ENCODE measurements around the gene NFE2L3. TPM values are rescaled to one million over a fixed set of nuclear protein-coding genes. Genes with fewer than 3 reads are reported as not detected.
"Not testable (repeated sequence)": the region's sequence is repeated elsewhere in the genome, so short reads cannot be mapped to it uniquely, and the experiment has no call there.

Gene NFE2L3
- 10 to 100 TPM in 1 of 2 experiments, 1 to 10 TPM in 1; 9.7 to 10.4 TPM for total RNA-seq

GRCh38 chr7:26151953-26152781 is at the start of gene NFE2L3:
NFE2L3 (plus strand) TSS chr7:26152198; CDS start chr7:26152499, 301 bp downstream.
- CTCF ChIA-PET, result interaction anchor here (0.9 to 3.9 kb wide), 18 partner anchors 9 to 349 kb away, joined by 3 to 57 read pairs (median 4); no protein-coding TSS in a partner anchor
- no peaks in the 10 kb centered on the region for H3K27me3 Mint-ChIP-seq (ENCODE audit: low read depth)
- H3K9me3 Mint-ChIP-seq (ENCODE audit: insufficient read depth), result no peaks in the 10 kb centered on the region
- peaks cover 64% of the 10 kb centered on the region for H3K4me1 Mint-ChIP-seq (ENCODE audit: low read depth)
- peak within 1 kb of the TSS; percentile 92 for H3K4me3 Mint-ChIP-seq
- POLR2A ChIA-PET, result interaction anchor here (0.8 to 4.0 kb wide), 19 partner anchors 9 to 217 kb away, joined by 3 to 39 read pairs (median 7); partner anchors contain the start of genes CBX3 and HNRNPA2B1
- ATAC-seq (peak; percentile 76), DNase-seq (peak; percentile 87)
- no peaks in the 10 kb centered on the region for H3K36me3 Mint-ChIP-seq (ENCODE audit: low read depth)
- peak within 1 kb of the TSS; percentile 98 for H3K27ac Mint-ChIP-seq

- ChIA-PET POLR2A (no interaction called here), CTCF (no interaction called here)
- H3K4me3 Mint-ChIP-seq, result no peak overlapping the region
- H3K36me3 Mint-ChIP-seq (ENCODE audit: low read depth), result no peaks in the 10 kb centered on the region
- H3K4me1 Mint-ChIP-seq (ENCODE audit: low read depth), result peaks cover 19% of the 10 kb centered on the region
- H3K27ac Mint-ChIP-seq, result no peak overlapping the region
- peaks cover 2% of the 10 kb centered on the region for H3K27me3 Mint-ChIP-seq (ENCODE audit: low read depth)
- no peak for DNase-seq
- ATAC-seq, result no peak
- H3K9me3 Mint-ChIP-seq (ENCODE audit: insufficient read depth), result no peaks in the 10 kb centered on the region
Measured at GRCh38 chr7:26103596-26103995, 48.4 kb upstream of the NFE2L3 start.

- CTCF ChIA-PET, result interaction anchor here (1.5 kb wide), 1 partner anchor 15 kb away, joined by 4 read pairs; no protein-coding TSS in a partner anchor
- no peak overlapping the region for H3K27ac Mint-ChIP-seq
- POLR2A ChIA-PET, result no interaction called here
- H3K9me3 Mint-ChIP-seq (ENCODE audit: insufficient read depth), result no peaks in the 10 kb centered on the region
- no peaks in the 10 kb centered on the region for H3K36me3 Mint-ChIP-seq (ENCODE audit: low read depth)
- H3K4me1 Mint-ChIP-seq (ENCODE audit: low read depth), result peaks cover 19% of the 10 kb centered on the region
- H3K4me3 Mint-ChIP-seq, result no peak overlapping the region
- ATAC-seq, result no peak
- DNase-seq, result no peak
- H3K27me3 Mint-ChIP-seq (ENCODE audit: low read depth), result peaks cover 3% of the 10 kb centered on the region
Measured at GRCh38 chr7:26105236-26105635, 46.8 kb upstream of the NFE2L3 start.

- H3K27me3 Mint-ChIP-seq (ENCODE audit: low read depth), result peaks cover 3% of the 10 kb centered on the region
- no peak overlapping the region for H3K4me3 Mint-ChIP-seq
- CTCF ChIA-PET, result interaction anchor here (1.5 kb wide), 1 partner anchor 15 kb away, joined by 4 read pairs; no protein-coding TSS in a partner anchor
- ATAC-seq (no peak), DNase-seq (no peak)
- H3K27ac Mint-ChIP-seq, result no peak overlapping the region
- POLR2A ChIA-PET, result no interaction called here
- H3K9me3 Mint-ChIP-seq (ENCODE audit: insufficient read depth), result no peaks in the 10 kb centered on the region
- peaks cover 15% of the 10 kb centered on the region for H3K4me1 Mint-ChIP-seq (ENCODE audit: low read depth)
- H3K36me3 Mint-ChIP-seq (ENCODE audit: low read depth), result no peaks in the 10 kb centered on the region
Measured at GRCh38 chr7:26105931-26106330, 46.1 kb upstream of the NFE2L3 start.

GRCh38 chr7:26112203-26112740 is 39.7 kb upstream of the NFE2L3 start:
- no peak for DNase-seq
- Mint-ChIP-seq H3K9me3 (ENCODE audit: insufficient read depth) (no peaks in the 10 kb centered on the region), H3K4me3 (no peak overlapping the region), H3K36me3 (ENCODE audit: low read depth) (no peaks in the 10 kb centered on the region), H3K27ac (no peak overlapping the region), H3K27me3 (ENCODE audit: low read depth) (peaks cover 6% of the 10 kb centered on the region), H3K4me1 (ENCODE audit: low read depth) (peaks cover 4% of the 10 kb centered on the region)
- POLR2A ChIA-PET, result interaction anchor here (0.7 to 1.8 kb wide), 2 partner anchors 21 to 40 kb away, joined by 3 to 5 read pairs; partner anchors contain the start of gene NFE2L3
- CTCF ChIA-PET, result interaction anchor here (0.8 to 2.4 kb wide), 7 partner anchors 14 to 220 kb away, joined by 3 to 22 read pairs (median 4); partner anchors contain the start of gene NFE2L3
- ATAC-seq, result no peak

GRCh38 chr7:26115650-26116049 is 36.3 kb upstream of the NFE2L3 start:
- CTCF ChIA-PET, result interaction anchor here (0.8 to 1.4 kb wide), 2 partner anchors 16 to 25 kb away, joined by 3 read pairs; no protein-coding TSS in a partner anchor

GRCh38 chr7:26117142-26117807 is 34.7 kb upstream of the NFE2L3 start:
- no peak for DNase-seq
- CTCF ChIA-PET, result interaction anchor here (1.5 kb wide), 1 partner anchor 12 kb away, joined by 4 read pairs; no protein-coding TSS in a partner anchor
- H3K4me1 Mint-ChIP-seq (ENCODE audit: low read depth), result no peaks in the 10 kb centered on the region
- H3K36me3 Mint-ChIP-seq (ENCODE audit: low read depth), result no peaks in the 10 kb centered on the region
- H3K27ac Mint-ChIP-seq, result no peak overlapping the region
- no peaks in the 10 kb centered on the region for H3K9me3 Mint-ChIP-seq (ENCODE audit: insufficient read depth)
- POLR2A ChIA-PET, result no interaction called here
- H3K27me3 Mint-ChIP-seq (ENCODE audit: low read depth), result peaks cover 5% of the 10 kb centered on the region
- no peak for ATAC-seq
- no peak overlapping the region for H3K4me3 Mint-ChIP-seq

More at GRCh38 chr7:26115650-26116049, 36.3 kb upstream of the NFE2L3 start:
- Mint-ChIP-seq H3K9me3 (ENCODE audit: insufficient read depth) (no peaks in the 10 kb centered on the region), H3K4me1 (ENCODE audit: low read depth) (peaks cover 4% of the 10 kb centered on the region), H3K36me3 (ENCODE audit: low read depth) (no peaks in the 10 kb centered on the region), H3K4me3 (no peak overlapping the region), H3K27me3 (ENCODE audit: low read depth) (peaks cover 3% of the 10 kb centered on the region), H3K27ac (no peak overlapping the region)
- DNase-seq, result no peak
- POLR2A ChIA-PET, result no interaction called here
- ATAC-seq, result no peak

GRCh38 chr7:26117970-26118369 is 34.0 kb upstream of the NFE2L3 start:
- POLR2A ChIA-PET, result no interaction called here
- ATAC-seq, result no peak
- H3K27ac Mint-ChIP-seq, result no peak overlapping the region
- no peak for DNase-seq
- no peaks in the 10 kb centered on the region for H3K36me3 Mint-ChIP-seq (ENCODE audit: low read depth)
- H3K9me3 Mint-ChIP-seq (ENCODE audit: insufficient read depth), result no peaks in the 10 kb centered on the region
- peaks cover 5% of the 10 kb centered on the region for H3K27me3 Mint-ChIP-seq (ENCODE audit: low read depth)
- CTCF ChIA-PET, result interaction anchor here (1.5 to 2.0 kb wide), 3 partner anchors 11 to 39 kb away, joined by 4 to 10 read pairs (median 5); no protein-coding TSS in a partner anchor
- no peaks in the 10 kb centered on the region for H3K4me1 Mint-ChIP-seq (ENCODE audit: low read depth)
- no peak overlapping the region for H3K4me3 Mint-ChIP-seq

GRCh38 chr7:26122745-26123144 is 29.3 kb upstream of the NFE2L3 start:
- ChIA-PET CTCF (no interaction called here), POLR2A (no interaction called here)
- H3K36me3 Mint-ChIP-seq (ENCODE audit: low read depth), result no peaks in the 10 kb centered on the region
- H3K27ac Mint-ChIP-seq, result no peak overlapping the region
- no peak for DNase-seq
- no peaks in the 10 kb centered on the region for H3K4me1 Mint-ChIP-seq (ENCODE audit: low read depth)
- no peak for ATAC-seq
- H3K4me3 Mint-ChIP-seq, result no peak overlapping the region
- H3K27me3 Mint-ChIP-seq (ENCODE audit: low read depth), result peaks cover 7% of the 10 kb centered on the region
- no peaks in the 10 kb centered on the region for H3K9me3 Mint-ChIP-seq (ENCODE audit: insufficient read depth)

- POLR2A ChIA-PET; H3K36me3 Mint-ChIP-seq (ENCODE audit: low read depth); DNase-seq; H3K4me1 Mint-ChIP-seq (ENCODE audit: low read depth); H3K9me3 Mint-ChIP-seq (ENCODE audit: insufficient read depth); CTCF ChIA-PET; H3K27me3 Mint-ChIP-seq (ENCODE audit: low read depth); H3K4me3 Mint-ChIP-seq; ATAC-seq; H3K27ac Mint-ChIP-seq: not testable (repeated sequence)
Measured at GRCh38 chr7:26124775-26125174, 27.2 kb upstream of the NFE2L3 start.

GRCh38 chr7:26127411-26127810 is 24.6 kb upstream of the NFE2L3 start:
- CTCF ChIA-PET, result interaction anchor here (1.4 to 5.6 kb wide), 2 partner anchors 13 to 36 kb away, joined by 4 to 29 read pairs; no protein-coding TSS in a partner anchor
- H3K27ac Mint-ChIP-seq, result no peak overlapping the region
- DNase-seq, result no peak
- H3K27me3 Mint-ChIP-seq (ENCODE audit: low read depth), result peaks cover 13% of the 10 kb centered on the region
- POLR2A ChIA-PET, result interaction anchor here (0.8 to 1.6 kb wide), 2 partner anchors 49 to 70 kb away, joined by 3 to 5 read pairs; no protein-coding TSS in a partner anchor
- no peaks in the 10 kb centered on the region for H3K4me1 Mint-ChIP-seq (ENCODE audit: low read depth)
- H3K9me3 Mint-ChIP-seq (ENCODE audit: insufficient read depth), result no peaks in the 10 kb centered on the region
- H3K4me3 Mint-ChIP-seq, result no peak overlapping the region
- ATAC-seq, result no peak
- H3K36me3 Mint-ChIP-seq (ENCODE audit: low read depth), result no peaks in the 10 kb centered on the region
